Activated CD4-positive, alpha-beta T cell treated with anti-CD3 and anti-CD28 coated beads, Interleukin-2, amount 10 ng/mL, durations not matched to agents 24 days and 14 days (primary cell): ENCODE results near the gene KLK13. TPM values are rescaled to one million over a fixed set of nuclear protein-coding genes. Genes with fewer than 3 reads are reported as not detected.

Source experiments
- DNase-seq: peaks from one replicate; pipeline ENCODE4 v3.0.0; 2022
- H3K27ac Mint-ChIP-seq: one replicate; pipeline ENCODE4 v1.8.0; 2022; ENCODE audit warnings: mild to moderate bottlenecking, mixed read lengths
- H3K27me3 Mint-ChIP-seq: one replicate; pipeline ENCODE4 v1.8.0; 2022; ENCODE audit warnings: mixed read lengths
- H3K36me3 Mint-ChIP-seq: one replicate; pipeline ENCODE4 v1.8.0; 2022; ENCODE audit warnings: low read depth, mild to moderate bottlenecking, mixed read lengths
- H3K4me1 Mint-ChIP-seq: one replicate; pipeline ENCODE4 v1.8.0; 2021; ENCODE audit warnings: mixed read lengths
- H3K4me3 Mint-ChIP-seq: one replicate; pipeline ENCODE4 v1.8.0; 2022; ENCODE audit warnings: mild to moderate bottlenecking, moderate library complexity, mixed read lengths
- H3K9me3 Mint-ChIP-seq: one replicate; pipeline ENCODE4 v1.8.0; 2021; ENCODE audit warnings: mixed read lengths
- intact Hi-C: fragments of 100-400 bp; cut with micrococcal nuclease; formaldehyde crosslinking; loops from one replicate; pipeline ENCODE4 v1.15.1; 2023
- total RNA-seq: library from RNA; stranded (reverse); gene quantifications from 2 replicates; pipeline ENCODE4 v1.2.3, GENCODE V29; 2022

KLK13 gene
- total RNA-seq, 1 donor from 2014 or later: not detected

GRCh38 chr19:51084505-51084904, 19.6 kb upstream of the KLK13 start:
- DNase-seq: no peak
- no peak overlapping the region for H3K4me3 Mint-ChIP-seq
- no peaks in the 10 kb centered on the region for H3K36me3 Mint-ChIP-seq
- H3K4me1 Mint-ChIP-seq: no peaks in the 10 kb centered on the region
- H3K9me3 Mint-ChIP-seq: no peaks in the 10 kb centered on the region
- intact Hi-C loops: no loop called here
- no peaks in the 10 kb centered on the region for H3K27me3 Mint-ChIP-seq
- H3K27ac Mint-ChIP-seq: no peak overlapping the region

GRCh38 chr19:51083783-51084182, 18.9 kb upstream of the KLK13 start:
- intact Hi-C loops: no loop called here
- H3K27ac Mint-ChIP-seq: no peak overlapping the region

GRCh38 chr19:51083181-51083580, 18.3 kb upstream of the KLK13 start:
- Mint-ChIP-seq H3K9me3 (no peaks in the 10 kb centered on the region), H3K36me3 (no peaks in the 10 kb centered on the region), H3K4me1 (no peaks in the 10 kb centered on the region), H3K4me3 (no peak overlapping the region), H3K27ac (no peak overlapping the region), H3K27me3 (no peaks in the 10 kb centered on the region)
- intact Hi-C loops: no loop called here
- no peak for DNase-seq

More at GRCh38 chr19:51083783-51084182, 18.9 kb upstream of the KLK13 start:
- H3K4me1 Mint-ChIP-seq: no peaks in the 10 kb centered on the region
- no peak overlapping the region for H3K4me3 Mint-ChIP-seq
- H3K27me3 Mint-ChIP-seq: no peaks in the 10 kb centered on the region
- H3K9me3 Mint-ChIP-seq: no peaks in the 10 kb centered on the region
- no peak for DNase-seq
- no peaks in the 10 kb centered on the region for H3K36me3 Mint-ChIP-seq

GRCh38 chr19:51082611-51083010, 17.7 kb upstream of the KLK13 start, which contains the start of gene KLK14:
Gene KLK14, minus strand, starts transcription at chr19:51082887. Its CDS starts 273 bp downstream, at chr19:51082614.
- intact Hi-C loops: no loop called here
- no peaks in the 10 kb centered on the region for H3K36me3 Mint-ChIP-seq
- H3K9me3 Mint-ChIP-seq: no peaks in the 10 kb centered on the region
- no peaks in the 10 kb centered on the region for H3K27me3 Mint-ChIP-seq
- no peaks in the 10 kb centered on the region for H3K4me1 Mint-ChIP-seq
- DNase-seq: no peak
- no peak within 1 kb of the TSS for H3K27ac Mint-ChIP-seq
- H3K4me3 Mint-ChIP-seq: no peak within 1 kb of the TSS

GRCh38 chr19:51081476-51081875, 16.6 kb upstream of the KLK13 start:
- H3K9me3 Mint-ChIP-seq: no peaks in the 10 kb centered on the region
- no peak overlapping the region for H3K27ac Mint-ChIP-seq
- no peaks in the 10 kb centered on the region for H3K27me3 Mint-ChIP-seq
- intact Hi-C loops: no loop called here
- no peaks in the 10 kb centered on the region for H3K4me1 Mint-ChIP-seq
- H3K36me3 Mint-ChIP-seq: no peaks in the 10 kb centered on the region
- no peak overlapping the region for H3K4me3 Mint-ChIP-seq
- DNase-seq: no peak

- H3K4me1 Mint-ChIP-seq: no peaks in the 10 kb centered on the region
- H3K27me3 Mint-ChIP-seq: no peaks in the 10 kb centered on the region
- no peak overlapping the region for H3K4me3 Mint-ChIP-seq
- H3K36me3 Mint-ChIP-seq: no peaks in the 10 kb centered on the region
- intact Hi-C loops: no loop called here
- H3K27ac Mint-ChIP-seq: no peak overlapping the region
- H3K9me3 Mint-ChIP-seq: no peaks in the 10 kb centered on the region
- DNase-seq: no peak
Measured at GRCh38 chr19:51079481-51080110, 14.7 kb upstream of the KLK13 start.

- Mint-ChIP-seq H3K4me1 (no peaks in the 10 kb centered on the region), H3K27ac (no peak overlapping the region), H3K27me3 (no peaks in the 10 kb centered on the region), H3K9me3 (peaks cover 4% of the 10 kb centered on the region), H3K36me3 (no peaks in the 10 kb centered on the region), H3K4me3 (no peak overlapping the region)
- intact Hi-C loops: no loop called here
- DNase-seq: no peak
Measured at GRCh38 chr19:51078731-51079130, 13.8 kb upstream of the KLK13 start.

- intact Hi-C loops: no loop called here
- Mint-ChIP-seq H3K36me3 (no peaks in the 10 kb centered on the region), H3K27me3 (no peaks in the 10 kb centered on the region), H3K4me1 (no peaks in the 10 kb centered on the region), H3K9me3 (peaks cover 4% of the 10 kb centered on the region), H3K27ac (no peak overlapping the region), H3K4me3 (no peak overlapping the region)
- no peak for DNase-seq
Measured at GRCh38 chr19:51078104-51078503, 13.2 kb upstream of the KLK13 start.

GRCh38 chr19:51076631-51077213, 11.8 kb upstream of the KLK13 start:
- no peak overlapping the region for H3K4me3 Mint-ChIP-seq
- H3K27me3 Mint-ChIP-seq: no peaks in the 10 kb centered on the region
- no peaks in the 10 kb centered on the region for H3K4me1 Mint-ChIP-seq
- intact Hi-C loops: no loop called here
- peaks cover 4% of the 10 kb centered on the region for H3K9me3 Mint-ChIP-seq
- H3K27ac Mint-ChIP-seq: no peak overlapping the region
- DNase-seq: no peak
- no peaks in the 10 kb centered on the region for H3K36me3 Mint-ChIP-seq

GRCh38 chr19:51075998-51076397, 11.1 kb upstream of the KLK13 start:
- Mint-ChIP-seq H3K4me1 (no peaks in the 10 kb centered on the region), H3K27ac (no peak overlapping the region), H3K27me3 (no peaks in the 10 kb centered on the region), H3K36me3 (no peaks in the 10 kb centered on the region), H3K9me3 (peaks cover 4% of the 10 kb centered on the region), H3K4me3 (no peak overlapping the region)
- DNase-seq: no peak
- intact Hi-C loops: no loop called here

- H3K4me1 Mint-ChIP-seq: no peaks in the 10 kb centered on the region
- H3K4me3 Mint-ChIP-seq: no peak overlapping the region
- H3K27ac Mint-ChIP-seq: no peak overlapping the region
- intact Hi-C loops: no loop called here
- peaks cover 4% of the 10 kb centered on the region for H3K9me3 Mint-ChIP-seq
- DNase-seq: no peak
- H3K36me3 Mint-ChIP-seq: no peaks in the 10 kb centered on the region
- peaks cover 11% of the 10 kb centered on the region for H3K27me3 Mint-ChIP-seq
Measured at GRCh38 chr19:51071095-51071405, 6.2 kb upstream of the KLK13 start.

- no peak overlapping the region for H3K27ac Mint-ChIP-seq
- H3K4me1 Mint-ChIP-seq: no peaks in the 10 kb centered on the region
- H3K27me3 Mint-ChIP-seq: peaks cover 15% of the 10 kb centered on the region
- no peak overlapping the region for H3K4me3 Mint-ChIP-seq
- intact Hi-C loops: no loop called here
- DNase-seq: no peak
- H3K36me3 Mint-ChIP-seq: no peaks in the 10 kb centered on the region
- H3K9me3 Mint-ChIP-seq: peaks cover 4% of the 10 kb centered on the region
Measured at GRCh38 chr19:51070334-51071094, 5.6 kb upstream of the KLK13 start.

- H3K36me3 Mint-ChIP-seq: no peaks in the 10 kb centered on the region
- H3K9me3 Mint-ChIP-seq: peaks cover under 1% of the 10 kb centered on the region
- H3K27me3 Mint-ChIP-seq: peaks cover 20% of the 10 kb centered on the region
- intact Hi-C loops: no loop called here
- H3K27ac Mint-ChIP-seq: no peak overlapping the region
- H3K4me1 Mint-ChIP-seq: no peaks in the 10 kb centered on the region
- no peak overlapping the region for H3K4me3 Mint-ChIP-seq
- no peak for DNase-seq
Measured at GRCh38 chr19:51066393-51067186, 1.7 kb upstream of the KLK13 start.
